Gastrocnemius medialis (tissue), 4 donors: Measurements from ENCODE around the gene GALNT14. TPM values are rescaled to one million over a fixed set of nuclear protein-coding genes. Genes with fewer than 3 reads are reported as not detected.

Source experiments
- ATAC-seq, 2 donors: fragments of 150-250 bp; one replicate each; pipeline ENCODE4 v1.9.1; 2016
- DNase-seq, 2 donors: peaks; one replicate each; pipeline ENCODE4 v3.0.0-alpha.2; 2019
- H3K27ac ChIP-seq, 4 donors: fragments of 200-600 bp; sonication (generic); 1 replicate in 1 of 4; 2 replicates in 3 of 4; pipeline ENCODE4 v1.5.1; 2016 to 2018; ENCODE audit warnings: mild to moderate bottlenecking in 2 of 4, moderate library complexity in 1 of 4
- H3K27me3 ChIP-seq, 3 donors: fragments of 200-600 bp; sonication (generic) in 2 of 3; 1 replicate in 1 of 3; 2 replicates in 2 of 3; pipeline versions ENCODE4 v1.5.1 to v1.6.0; 2016 to 2019; ENCODE audit warnings: mild to moderate bottlenecking in 1 of 3, moderate library complexity in 1 of 3
- H3K36me3 ChIP-seq, 2 donors: fragments of 200-600 bp; sonication (generic) in 1 of 2; one replicate each; pipeline ENCODE4 v1.5.1; 2017 to 2018
- H3K4me1 ChIP-seq, 2 donors: fragments of 200-600 bp; sonication (generic) in 1 of 2; one replicate each; pipeline ENCODE4 v1.5.1; 2016 to 2017; ENCODE audit warnings: mild to moderate bottlenecking in 2 of 2
- H3K4me3 ChIP-seq, 4 donors: fragments of 200-600 bp; sonication (generic) in 3 of 4; 1 replicate in 1 of 4; 2 replicates in 3 of 4; pipeline ENCODE4 v1.5.1; 2016 to 2019; ENCODE audit warnings: mild to moderate bottlenecking in 2 of 4
- H3K9me3 ChIP-seq, 3 donors: fragments of 200-600 bp; sonication (generic) in 2 of 3; 1 replicate in 1 of 3; 2 replicates in 2 of 3; pipeline ENCODE4 v1.5.1; 2016 to 2019
- POLR2A ChIP-seq, 2 donors: fragments of 450-650 bp; IDR thresholded peaks; one replicate each; pipeline ENCODE4 v1.6.1; 2017; ENCODE audit warnings: antibody characterized with exemption in 2 of 2, mild to moderate bottlenecking in 2 of 2, moderate library complexity in 2 of 2
- in situ Hi-C, 4 donors: fragments of 200-750 bp; cut with MboI; loops; one replicate each; pipeline versions ENCODE4 v1.15.0 to v1.8.0; 2017; ENCODE audit warnings: low sequenced_read_pairs in 4 of 4
- intact Hi-C: fragments of 100-400 bp; cut with DNase I; formaldehyde crosslinking; loops from one replicate; pipeline ENCODE4 v1.15.1; 2023; ENCODE audit warnings: low total_unique reads
- total RNA-seq, 4 donors: library from RNA; depleted of rRNA; stranded (reverse); fragments of >200 nt; gene quantifications; one replicate each; pipeline versions ENCODE4 v1.1.0 to v1.2.3, GENCODE V29; 2016
- TF ChIP-seq, protein P1 (sequence below), 5 experiments: fragments of 450-650 bp in 3 of 5; fragments of 200-600 bp in 2 of 5; sonication (generic) in 2 of 5; IDR thresholded peaks in 4 of 5; conservative IDR thresholded peaks in 1 of 5; 1 replicate in 4 of 5; 2 replicates in 1 of 5; pipeline ENCODE4 v1.5.1; 2016 to 2019; ENCODE audit warnings: antibody characterized with exemption in 5 of 5, mild to moderate bottlenecking in 3 of 5, moderate library complexity in 3 of 5

The GALNT14 gene
- total RNA-seq, 4 donors from 2014 or later: 0.16 TPM; not detected in 3

DNA sequence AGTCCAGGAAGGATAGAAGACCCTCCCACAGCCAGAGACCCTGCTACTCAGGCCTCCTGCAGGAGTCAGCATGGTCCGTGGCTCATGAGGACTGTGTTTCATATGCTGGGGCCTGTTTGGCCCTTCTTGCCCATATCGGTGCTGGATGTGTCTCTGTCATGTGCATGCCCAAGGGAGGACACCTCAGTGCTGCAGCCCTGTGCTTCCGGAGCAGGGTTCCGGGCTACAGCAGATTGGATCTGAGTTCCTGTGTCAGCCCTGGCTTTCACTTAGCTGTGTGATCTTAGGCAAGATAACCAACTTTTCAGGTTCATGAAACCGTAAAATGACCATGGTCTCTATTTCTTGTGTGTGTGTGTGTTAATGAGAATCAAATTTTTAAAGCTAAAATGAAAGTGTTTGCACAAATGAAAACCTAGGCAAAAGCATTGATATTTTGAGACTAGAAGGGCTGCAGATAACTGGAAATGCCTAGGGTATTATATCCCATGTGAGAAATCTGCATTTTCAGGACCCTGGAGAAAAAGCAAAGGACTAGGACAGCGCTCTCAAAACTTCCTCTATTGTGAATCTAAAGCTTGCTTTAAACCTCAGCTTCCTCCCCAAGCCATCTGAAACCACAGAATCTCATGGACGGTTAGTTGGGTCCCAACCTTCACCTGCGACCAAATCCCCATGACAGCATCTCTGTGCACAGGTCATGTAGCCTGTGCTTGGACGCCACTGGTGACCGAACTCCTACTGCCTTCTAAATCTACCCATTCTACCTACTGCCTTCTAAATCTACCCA lies 272.2 kb downstream of the GALNT14 start:
- H3K27me3 ChIP-seq: no peaks in the 10 kb centered on the region
- H3K27ac ChIP-seq: no peak overlapping the region
- H3K4me1 ChIP-seq: no peaks in the 10 kb centered on the region
- H3K36me3 ChIP-seq: no peaks in the 10 kb centered on the region
- intact Hi-C loops (no loop called here), in situ Hi-C loops (no loop called here)
- DNase-seq (no peak), ATAC-seq (no peak)
- TF ChIP-seq, protein P1, sequence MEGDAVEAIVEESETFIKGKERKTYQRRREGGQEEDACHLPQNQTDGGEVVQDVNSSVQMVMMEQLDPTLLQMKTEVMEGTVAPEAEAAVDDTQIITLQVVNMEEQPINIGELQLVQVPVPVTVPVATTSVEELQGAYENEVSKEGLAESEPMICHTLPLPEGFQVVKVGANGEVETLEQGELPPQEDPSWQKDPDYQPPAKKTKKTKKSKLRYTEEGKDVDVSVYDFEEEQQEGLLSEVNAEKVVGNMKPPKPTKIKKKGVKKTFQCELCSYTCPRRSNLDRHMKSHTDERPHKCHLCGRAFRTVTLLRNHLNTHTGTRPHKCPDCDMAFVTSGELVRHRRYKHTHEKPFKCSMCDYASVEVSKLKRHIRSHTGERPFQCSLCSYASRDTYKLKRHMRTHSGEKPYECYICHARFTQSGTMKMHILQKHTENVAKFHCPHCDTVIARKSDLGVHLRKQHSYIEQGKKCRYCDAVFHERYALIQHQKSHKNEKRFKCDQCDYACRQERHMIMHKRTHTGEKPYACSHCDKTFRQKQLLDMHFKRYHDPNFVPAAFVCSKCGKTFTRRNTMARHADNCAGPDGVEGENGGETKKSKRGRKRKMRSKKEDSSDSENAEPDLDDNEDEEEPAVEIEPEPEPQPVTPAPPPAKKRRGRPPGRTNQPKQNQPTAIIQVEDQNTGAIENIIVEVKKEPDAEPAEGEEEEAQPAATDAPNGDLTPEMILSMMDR (IDR thresholded peaks at IDR 0.05 in 4 of 5, conservative IDR thresholded peaks at IDR 0.05 in 1 of 5): no peak
- no peak for TF ChIP-seq POLR2A (IDR thresholded peaks at IDR 0.05)
- no peak overlapping the region for H3K4me3 ChIP-seq
- no peaks in the 10 kb centered on the region for H3K9me3 ChIP-seq

DNA sequence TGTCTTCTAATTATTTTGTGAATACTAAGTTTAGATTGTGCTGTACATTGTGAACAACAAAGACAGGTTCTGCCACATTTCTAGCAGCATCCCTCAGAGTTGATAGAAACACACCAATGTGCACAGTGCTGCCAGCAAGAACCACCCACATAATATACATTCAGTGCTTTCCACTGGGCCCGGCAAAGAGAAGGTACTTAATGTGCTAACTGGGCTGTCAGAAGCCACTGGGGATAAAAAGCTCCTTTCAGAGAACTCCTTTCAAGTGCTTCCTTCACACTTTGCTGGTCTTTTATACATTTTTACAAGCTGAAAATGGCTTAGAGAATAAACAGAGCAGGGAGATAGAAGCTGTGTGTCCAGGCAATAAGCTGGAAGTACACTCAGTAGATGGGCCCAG lies 273.0 kb downstream of the GALNT14 start:
- ATAC-seq (no peak), DNase-seq (no peak)
- Histone ChIP-seq H3K27me3 (no peaks in the 10 kb centered on the region), H3K4me3 (no peak overlapping the region), H3K4me1 (no peaks in the 10 kb centered on the region), H3K9me3 (no peaks in the 10 kb centered on the region), H3K27ac (no peak overlapping the region), H3K36me3 (no peaks in the 10 kb centered on the region)
- in situ Hi-C loops: no loop called here
- TF ChIP-seq, protein P1 (IDR thresholded peaks at IDR 0.05 in 4 of 5, conservative IDR thresholded peaks at IDR 0.05 in 1 of 5): no peak
- TF ChIP-seq POLR2A (IDR thresholded peaks at IDR 0.05): no peak
- intact Hi-C loops: no loop called here

DNA sequence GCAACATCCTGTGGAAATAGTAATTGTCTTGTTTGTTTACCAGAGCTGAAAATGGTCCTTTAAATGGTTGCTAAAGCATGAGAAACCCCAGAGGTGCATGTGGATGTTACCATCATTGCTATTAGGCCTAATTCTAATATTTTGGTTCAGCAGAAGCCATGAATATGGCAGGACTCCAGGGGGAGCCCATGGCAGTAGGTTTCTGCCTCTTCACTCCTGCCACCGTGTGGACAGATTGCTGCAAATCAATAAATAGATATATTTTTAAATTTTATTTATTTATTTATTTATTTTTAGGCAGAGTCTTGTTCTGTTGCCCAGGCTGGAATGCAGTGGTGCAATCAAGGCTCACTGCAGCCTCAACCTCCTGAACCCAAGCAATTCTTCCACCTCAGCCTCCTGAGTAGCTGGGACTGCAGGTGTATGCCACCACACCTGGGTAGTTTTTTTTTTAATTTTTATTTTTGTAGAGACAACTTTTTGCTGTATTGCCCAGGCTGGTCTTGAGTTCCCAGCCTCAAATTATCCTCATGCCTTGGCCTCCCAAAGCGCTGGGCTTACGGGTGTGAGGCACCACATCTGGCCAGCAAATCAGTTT lies 276.1 kb downstream of the GALNT14 start:
- Histone ChIP-seq H3K4me1 (no peaks in the 10 kb centered on the region), H3K9me3 (no peaks in the 10 kb centered on the region), H3K27ac (no peak overlapping the region), H3K36me3 (no peaks in the 10 kb centered on the region), H3K27me3 (no peaks in the 10 kb centered on the region), H3K4me3 (no peak overlapping the region)
- ATAC-seq (no peak), DNase-seq (no peak)
- TF ChIP-seq, protein P1 (IDR thresholded peaks at IDR 0.05 in 4 of 5, conservative IDR thresholded peaks at IDR 0.05 in 1 of 5): peak in 2 of 5 experiments; percentile 37 to 41
- TF ChIP-seq POLR2A (IDR thresholded peaks at IDR 0.05): no peak
- intact Hi-C loops (no loop called here), in situ Hi-C loops (no loop called here)

GRCh38 chr2:30860726-30861125 lies 277.5 kb downstream of the GALNT14 start:
- Histone ChIP-seq H3K4me1 (no peaks in the 10 kb centered on the region), H3K36me3 (no peaks in the 10 kb centered on the region), H3K27ac (no peak overlapping the region), H3K9me3 (no peaks in the 10 kb centered on the region), H3K27me3 (no peaks in the 10 kb centered on the region), H3K4me3 (no peak overlapping the region)
- intact Hi-C loops (no loop called here), in situ Hi-C loops (no loop called here)
- no peak for DNase-seq
- no peak for TF ChIP-seq POLR2A (IDR thresholded peaks at IDR 0.05)
- TF ChIP-seq, protein P1 (IDR thresholded peaks at IDR 0.05 in 4 of 5, conservative IDR thresholded peaks at IDR 0.05 in 1 of 5): no peak
- ATAC-seq: no peak

Other genes starting within 250 kb of the GALNT14 start
- not detected for gene CAPN14, start 79.1 kb upstream of the GALNT14 start, total RNA-seq
- gene EHD3, start 95.7 kb upstream of the GALNT14 start, total RNA-seq: 1 to 10 TPM; 1.5 to 3.1 (median 2.1) TPM